ENCODE results near the gene THAP4. TPM values are rescaled to one million over a fixed set of nuclear protein-coding genes. Genes with fewer than 3 reads are reported as not detected.
"Not testable (repeated sequence)": the region's sequence is repeated elsewhere in the genome, so short reads cannot be mapped to it uniquely, and the experiment has no call there.

Gene THAP4
- total RNA-seq, 1 experiment from 2014 or later = 33.5 TPM

DNA sequence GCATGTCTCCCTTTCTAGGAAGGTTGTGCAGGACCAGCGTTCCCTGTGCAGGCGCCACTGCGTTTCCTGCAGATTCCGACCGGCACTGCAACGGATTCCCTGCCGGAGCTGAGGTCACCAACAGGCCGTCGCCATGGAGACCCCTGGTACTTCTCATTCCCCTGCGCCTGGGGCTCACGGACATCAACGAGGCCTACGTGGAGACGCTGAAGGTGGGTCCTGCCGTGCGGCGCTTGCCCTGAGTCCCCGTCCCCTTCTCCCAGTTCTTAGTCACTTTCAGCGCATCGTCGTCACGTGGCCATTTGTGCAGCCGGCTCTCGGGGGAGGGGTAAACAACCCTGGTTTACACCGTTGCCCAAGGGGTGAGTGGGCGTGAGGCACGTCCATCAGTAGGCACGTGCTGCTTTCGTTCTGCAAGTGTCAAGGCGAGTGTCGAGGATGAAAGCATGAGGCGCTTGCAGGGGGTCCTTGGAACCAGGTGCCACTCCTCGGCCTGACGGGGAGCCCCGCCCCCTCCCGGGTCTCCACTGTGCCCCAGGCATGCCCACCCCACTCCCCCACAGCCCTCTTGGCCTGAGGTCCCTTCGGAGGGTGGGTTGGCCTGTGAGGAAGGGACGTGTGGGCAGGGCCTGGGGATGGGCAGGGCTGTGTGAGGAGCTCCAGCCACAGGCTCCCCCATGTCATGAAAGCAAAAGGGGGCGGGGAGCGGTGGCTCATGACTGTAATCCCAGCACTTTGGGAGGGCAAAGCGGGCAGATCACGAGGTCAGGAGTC lies 29.9 kb upstream of the THAP4 start:
- no peak for DNase-seq (ENCODE audit: low read depth)

DNA sequence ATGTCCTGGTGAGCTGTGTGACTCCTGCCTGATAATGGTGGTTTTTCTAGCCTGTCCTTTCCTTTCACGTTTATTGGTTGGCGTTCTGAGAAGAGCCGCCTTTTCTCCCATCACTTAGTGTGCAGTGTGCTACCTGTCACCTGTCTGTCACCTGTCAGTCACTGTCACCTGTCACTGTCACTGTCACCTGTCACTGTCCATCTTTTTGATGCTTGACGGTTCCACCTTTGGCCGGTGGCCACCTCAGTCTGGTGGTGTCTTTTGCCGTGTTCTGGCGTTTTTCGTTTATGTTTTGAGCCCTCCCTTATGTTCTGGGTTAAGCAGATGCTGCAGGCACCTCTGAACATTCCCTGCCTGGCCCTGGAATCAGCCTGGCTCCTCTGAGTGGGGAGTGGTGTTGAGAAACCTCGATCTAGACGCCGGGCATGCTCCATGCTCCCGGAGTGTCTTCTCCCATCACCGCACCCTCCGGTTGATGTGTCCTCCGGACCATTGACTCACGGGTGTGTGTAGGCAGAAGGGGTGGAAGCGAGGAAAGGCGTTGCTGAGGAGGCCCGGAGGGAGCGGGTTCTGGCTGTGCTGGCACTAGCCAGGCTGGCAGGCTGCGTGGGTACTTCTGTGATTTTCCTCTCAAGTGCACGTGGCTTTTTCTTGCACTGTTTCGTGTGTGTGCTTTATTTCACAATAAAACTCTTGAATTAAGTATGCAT lies 28.9 kb upstream of the THAP4 start:
- DNase-seq (ENCODE audit: low read depth) = no peak

DNA sequence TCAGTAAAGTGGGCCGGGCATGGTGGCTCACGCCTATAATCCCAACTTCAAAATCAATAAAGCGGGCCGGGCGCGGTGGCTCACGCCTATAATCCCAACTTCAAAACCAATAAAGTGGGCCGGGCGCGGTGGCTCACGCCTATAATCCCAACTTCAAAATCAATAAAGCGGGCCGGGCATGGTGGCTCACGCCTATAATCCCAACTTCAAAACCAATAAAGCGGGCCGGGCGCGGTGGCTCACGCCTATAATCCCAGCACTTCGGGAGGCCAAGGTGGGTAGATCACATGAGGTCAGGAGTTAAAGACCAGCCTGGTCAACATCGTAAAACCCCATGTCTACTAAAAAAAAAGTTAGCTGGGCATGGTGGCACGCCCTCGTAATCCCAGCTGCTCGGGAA lies 25.8 kb upstream of the THAP4 start:
- DNase-seq (ENCODE audit: low read depth) = not testable (repeated sequence)

DNA sequence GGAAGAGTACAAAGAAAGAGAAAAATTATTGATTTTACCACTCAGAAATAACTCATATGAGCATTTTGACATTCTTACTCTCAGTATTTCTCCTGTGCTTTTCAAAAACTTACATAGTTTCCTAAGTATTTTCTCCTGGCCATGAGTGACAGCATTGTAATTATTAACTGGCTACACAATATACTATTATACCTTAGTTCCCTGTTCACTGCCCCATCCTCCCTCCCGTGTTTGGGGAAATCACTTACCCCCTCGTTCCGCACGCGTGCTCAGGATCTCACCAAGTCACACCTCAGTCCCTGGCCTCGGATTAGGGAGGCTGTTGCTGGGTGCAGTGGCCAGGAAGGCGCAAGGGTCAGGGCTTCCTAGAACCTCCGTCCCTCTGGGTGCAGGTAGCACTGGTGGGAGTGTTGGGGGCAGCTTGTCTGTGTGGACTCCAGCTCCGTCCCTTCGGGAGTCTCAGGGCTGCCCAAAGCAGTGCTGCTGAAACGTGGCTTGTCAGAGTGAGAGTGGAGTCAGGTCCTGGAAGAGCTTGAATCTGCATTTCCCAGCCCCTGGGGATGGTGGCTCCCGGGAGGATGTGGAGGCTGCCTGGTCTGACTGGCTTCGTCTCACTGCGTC lies 23.7 kb upstream of the THAP4 start:
- DNase-seq (ENCODE audit: low read depth) = no peak

DNA sequence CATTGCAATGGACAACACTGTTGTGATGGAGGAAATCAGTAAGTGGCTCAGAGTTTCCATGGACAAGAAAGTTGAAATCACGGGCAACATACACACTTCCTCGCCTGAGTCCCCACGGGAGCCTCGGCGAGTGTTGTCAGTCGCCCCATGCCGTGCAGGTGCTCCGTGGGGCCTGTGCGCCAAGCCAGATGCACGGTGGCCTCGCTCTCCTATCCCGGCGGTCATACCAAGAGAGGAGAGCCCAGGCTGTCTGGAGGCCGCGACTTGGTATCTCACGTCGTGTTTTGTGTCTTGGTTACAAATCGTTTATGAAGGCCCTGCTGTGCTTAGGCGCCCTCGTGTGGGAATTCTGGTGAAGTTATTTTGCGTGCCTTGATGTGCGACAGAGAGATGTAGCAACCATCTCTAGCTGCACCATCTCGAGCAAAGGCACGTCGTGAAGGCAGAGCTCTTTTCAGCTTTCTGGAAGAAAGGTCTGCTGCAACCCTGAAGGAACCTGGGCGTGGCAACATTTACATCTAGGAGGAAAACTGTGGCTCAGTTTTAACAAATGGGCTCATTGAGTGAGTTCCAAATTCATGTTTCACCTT lies 22.3 kb upstream of the THAP4 start:
- DNase-seq (ENCODE audit: low read depth) = peak; percentile 67

DNA sequence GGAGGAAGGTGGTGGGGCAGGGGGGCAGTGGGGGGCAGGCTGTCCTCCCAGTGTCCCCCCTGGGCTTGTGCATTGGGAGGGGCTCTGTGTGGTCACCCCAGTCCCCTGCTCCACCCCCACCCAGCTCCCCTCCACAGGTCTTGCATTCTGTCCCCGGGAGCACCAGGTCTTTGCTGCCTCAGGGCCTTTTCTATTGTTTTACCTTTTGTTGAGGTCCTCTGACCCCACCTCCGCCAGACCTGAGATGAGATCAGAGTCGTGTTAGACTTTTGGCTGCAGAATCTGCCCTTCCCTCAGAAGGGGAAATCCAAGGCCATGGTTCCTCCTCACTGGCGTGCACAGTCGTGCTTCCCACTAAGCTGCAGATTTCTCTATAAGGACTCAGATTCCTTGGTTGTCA lies 21.3 kb upstream of the THAP4 start:
- DNase-seq (ENCODE audit: low read depth) = no peak

DNA sequence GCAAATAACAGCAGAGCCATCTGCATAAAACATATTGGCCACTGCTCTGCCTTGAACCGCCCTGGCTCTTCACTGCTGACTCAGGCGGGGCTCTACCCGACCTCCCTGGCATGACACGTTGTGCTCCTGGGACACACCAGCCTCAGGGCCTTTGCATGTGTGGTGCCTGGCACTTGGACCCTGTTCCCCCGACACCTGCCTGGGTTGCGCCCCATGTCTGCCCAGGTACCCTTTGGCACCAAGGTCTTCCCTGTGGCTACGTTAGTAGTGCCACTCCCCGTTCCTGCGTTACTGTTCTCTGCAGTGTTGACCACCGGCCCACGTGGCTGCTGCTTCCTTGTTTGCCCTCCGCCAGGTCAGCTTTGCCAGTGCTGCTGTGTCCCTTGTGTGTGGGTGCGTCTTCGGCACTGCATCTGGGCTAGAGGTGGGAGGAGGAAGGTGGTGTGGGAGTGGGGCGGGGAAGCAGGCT lies 20.9 kb upstream of the THAP4 start:
- no peak for DNase-seq (ENCODE audit: low read depth)

DNA sequence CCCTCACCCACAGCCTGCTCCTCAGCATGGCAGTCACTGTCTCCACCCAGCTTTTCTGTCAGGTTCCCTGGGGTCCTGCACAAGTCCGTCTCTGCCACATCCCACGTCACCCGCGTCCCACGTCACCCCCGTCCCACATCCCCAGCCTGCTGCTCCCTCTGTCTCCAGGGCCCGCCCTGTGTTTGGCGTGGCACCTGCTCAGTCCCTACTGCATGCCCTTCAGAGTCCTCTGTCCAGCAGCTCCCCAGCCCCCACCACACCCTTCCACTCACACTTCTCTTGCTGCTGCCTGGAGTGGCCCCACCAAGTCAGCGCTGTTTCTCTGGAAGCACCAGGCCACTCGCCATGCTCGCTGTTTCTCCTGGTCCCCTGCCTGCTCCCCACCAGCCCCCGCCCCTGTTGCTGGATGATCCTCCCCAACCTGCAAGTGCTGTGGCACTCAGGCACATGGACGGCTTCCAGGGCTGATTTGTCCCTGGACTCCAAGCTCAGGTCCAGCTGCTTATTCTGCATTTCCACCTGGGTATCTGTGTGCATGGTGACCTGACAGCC lies 19.3 kb upstream of the THAP4 start:
- DNase-seq (ENCODE audit: low read depth) = no peak

DNA sequence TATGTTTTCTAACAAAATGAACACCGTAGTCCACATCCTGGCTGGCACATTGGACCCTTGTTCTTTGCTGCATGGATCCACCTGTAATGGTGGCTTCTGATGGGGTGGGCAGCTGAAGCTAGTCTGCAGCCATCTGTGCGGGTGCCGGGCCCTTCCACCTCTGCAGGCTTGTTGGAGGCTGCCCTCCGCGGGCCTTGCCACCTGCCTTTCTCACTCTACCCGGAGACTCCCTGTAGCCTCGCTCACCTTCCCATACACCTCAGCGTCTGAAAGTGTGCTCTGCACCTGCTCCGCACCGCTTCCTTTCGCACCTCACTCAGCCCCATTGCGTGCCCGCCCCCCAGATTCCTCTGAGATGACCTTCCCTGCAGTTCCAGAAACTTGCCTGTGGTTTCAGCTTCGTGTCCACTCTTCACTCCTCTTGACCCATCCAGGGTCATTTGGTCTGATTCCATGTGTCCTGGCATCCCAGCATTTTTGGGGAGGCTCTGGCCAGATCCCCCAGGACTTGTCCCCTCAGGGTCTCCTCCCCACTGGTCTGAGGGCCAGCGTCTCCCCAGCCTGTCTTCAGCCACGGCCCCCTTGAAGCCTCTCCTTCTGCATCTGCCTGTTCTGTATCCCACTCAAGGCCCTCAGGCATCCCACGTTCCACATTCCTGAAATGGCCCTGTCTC lies 18.7 kb upstream of the THAP4 start:
- DNase-seq (ENCODE audit: low read depth) = no peak

DNA sequence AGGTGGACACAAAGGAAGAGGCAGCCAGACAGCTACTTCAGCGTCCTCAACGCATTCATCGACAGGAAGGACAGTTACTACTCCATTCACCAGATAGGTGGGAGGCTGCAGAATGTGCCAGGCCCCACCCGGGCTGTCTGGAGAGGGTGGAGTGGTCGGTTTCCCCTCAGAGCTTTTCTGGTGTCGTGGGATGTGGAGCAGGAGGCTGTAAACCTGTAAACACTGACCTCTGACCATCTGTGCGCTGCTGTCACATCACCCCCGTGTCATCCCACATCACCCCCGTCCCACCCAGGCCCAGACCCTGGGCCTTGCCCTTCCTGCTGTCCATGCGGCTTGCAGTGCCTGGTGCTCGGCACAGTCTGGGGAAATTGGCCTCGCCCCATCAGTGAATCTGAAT lies 17.6 kb upstream of the THAP4 start:
- no peak for DNase-seq (ENCODE audit: low read depth)

DNA sequence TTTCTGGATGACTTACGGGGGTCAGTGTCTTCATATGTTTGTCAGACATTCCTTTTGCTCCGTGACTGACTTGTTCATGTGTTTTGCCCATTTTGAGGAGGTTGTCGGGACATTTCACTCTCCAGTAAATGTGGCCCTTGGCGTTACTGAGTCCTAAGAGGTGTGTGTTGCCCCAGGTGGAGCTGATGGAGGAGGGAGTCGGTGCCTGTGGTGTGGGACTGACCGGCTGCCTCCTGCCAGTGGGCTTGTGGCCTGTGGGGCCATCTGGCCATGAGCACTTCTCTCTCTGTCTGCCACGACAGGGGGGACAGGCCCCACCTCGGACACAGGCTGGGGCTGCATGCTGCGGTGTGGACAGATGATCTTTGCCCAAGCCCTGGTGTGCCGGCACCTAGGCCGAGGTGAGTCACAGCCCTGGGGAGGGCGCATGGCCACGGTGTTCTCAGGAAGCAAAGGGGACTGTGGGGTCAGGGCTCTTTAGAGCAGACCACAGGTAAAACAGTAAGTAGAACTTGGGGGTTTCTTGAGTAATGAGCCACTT lies 16.3 kb upstream of the THAP4 start:
- DNase-seq (ENCODE audit: low read depth) = no peak

DNA sequence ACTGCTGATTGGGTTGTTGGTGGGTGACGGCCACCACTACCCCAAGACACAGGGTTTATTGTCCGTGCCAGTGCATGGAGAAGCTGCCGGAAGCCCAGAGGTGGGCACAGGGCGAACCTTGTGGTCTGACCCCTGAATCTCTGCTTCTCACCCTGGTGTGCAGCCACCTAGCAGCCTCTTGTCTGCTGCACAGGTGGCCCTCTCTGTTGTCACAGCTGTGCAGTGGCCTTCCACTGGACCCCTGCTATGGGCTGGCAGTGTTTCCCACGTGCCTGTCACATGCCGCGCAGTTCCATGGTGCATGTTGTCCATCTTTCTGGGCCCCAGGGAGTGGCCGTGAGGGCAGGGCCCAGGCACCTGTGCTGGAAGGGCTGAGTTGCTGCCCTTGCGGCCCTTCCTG lies 15.8 kb upstream of the THAP4 start:
- DNase-seq (ENCODE audit: low read depth) = no peak

DNA sequence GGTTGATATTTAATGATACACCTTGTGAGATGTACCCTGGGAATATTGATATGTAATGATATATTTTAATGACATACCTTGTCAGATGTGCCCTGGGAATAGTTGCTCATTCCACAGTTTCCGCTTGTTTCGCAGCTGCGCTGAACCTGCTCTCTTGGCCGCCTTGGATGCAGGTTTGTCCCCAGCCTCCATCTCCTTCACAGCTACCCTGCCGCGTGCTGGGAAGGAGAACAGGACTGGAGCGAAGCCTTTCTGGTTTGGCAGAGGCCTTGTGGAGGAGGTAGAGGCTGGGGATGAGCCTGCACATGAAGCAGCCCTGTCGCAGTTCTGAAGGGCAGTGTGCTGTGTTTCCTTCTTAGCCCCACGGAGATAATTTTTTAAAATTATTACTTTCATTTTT lies 15.2 kb upstream of the THAP4 start:
- DNase-seq (ENCODE audit: low read depth) = no peak

DNA sequence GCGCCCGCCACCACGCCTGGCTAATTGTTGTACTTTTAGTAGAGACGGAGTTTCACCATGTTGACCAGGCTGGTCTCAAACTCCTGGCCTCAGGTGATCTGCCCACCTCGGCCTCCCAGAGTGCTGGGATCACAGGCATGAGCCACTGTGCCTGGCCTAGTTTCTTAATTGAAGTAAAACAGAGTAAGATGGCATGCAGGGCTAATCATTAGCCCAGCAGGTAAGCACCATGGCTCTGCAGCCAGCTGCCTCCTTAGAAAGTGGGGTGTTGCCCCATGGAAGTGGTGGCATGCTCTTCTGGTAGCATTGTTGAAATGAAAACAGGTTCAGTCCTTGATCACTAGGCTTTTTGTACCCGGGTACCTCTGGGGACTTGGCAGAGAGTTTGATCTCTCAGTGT lies 13.0 kb upstream of the THAP4 start:
- no peak for DNase-seq (ENCODE audit: low read depth)

DNA sequence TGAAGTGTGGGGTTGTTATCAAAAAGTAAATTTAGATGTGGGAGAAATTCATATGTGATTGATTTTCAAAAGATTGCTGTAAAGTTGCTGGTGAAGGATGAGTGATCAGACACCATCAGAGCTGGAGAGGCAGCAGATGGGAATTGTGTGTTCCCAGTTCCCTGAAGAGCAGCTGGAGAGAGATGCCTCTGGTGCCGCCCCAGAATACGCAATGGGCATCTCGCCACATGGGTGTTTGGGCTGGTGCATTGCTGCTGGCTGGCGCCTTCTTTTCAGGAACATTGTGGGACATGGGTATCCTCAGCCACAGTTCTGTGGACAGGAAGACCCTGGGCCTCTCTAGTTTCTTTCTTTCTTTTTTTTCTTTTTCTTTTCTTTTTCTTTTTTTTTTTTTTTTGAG lies 12.4 kb upstream of the THAP4 start:
- no peak for DNase-seq (ENCODE audit: low read depth)

DNA sequence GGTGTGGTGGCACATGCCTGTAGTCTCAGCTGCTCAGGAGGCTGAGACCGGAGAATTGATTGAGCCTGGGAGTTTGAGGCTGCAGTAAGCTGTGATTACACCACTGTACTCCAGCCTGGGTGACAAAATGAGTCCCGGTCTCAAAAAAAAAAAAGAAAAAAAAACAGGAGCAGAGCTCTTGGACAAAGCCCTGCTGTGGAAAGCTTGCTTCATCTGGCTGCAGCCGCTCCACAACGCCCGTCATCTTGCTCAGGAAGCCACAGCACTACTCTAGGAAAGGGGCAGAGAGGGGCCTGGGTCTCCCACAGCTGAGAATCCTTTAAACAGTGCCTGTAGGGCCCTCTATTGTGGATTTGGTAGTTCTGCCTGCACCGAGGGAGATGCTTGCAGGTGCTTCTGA lies 11.5 kb upstream of the THAP4 start:
- no peak for DNase-seq (ENCODE audit: low read depth)

DNA sequence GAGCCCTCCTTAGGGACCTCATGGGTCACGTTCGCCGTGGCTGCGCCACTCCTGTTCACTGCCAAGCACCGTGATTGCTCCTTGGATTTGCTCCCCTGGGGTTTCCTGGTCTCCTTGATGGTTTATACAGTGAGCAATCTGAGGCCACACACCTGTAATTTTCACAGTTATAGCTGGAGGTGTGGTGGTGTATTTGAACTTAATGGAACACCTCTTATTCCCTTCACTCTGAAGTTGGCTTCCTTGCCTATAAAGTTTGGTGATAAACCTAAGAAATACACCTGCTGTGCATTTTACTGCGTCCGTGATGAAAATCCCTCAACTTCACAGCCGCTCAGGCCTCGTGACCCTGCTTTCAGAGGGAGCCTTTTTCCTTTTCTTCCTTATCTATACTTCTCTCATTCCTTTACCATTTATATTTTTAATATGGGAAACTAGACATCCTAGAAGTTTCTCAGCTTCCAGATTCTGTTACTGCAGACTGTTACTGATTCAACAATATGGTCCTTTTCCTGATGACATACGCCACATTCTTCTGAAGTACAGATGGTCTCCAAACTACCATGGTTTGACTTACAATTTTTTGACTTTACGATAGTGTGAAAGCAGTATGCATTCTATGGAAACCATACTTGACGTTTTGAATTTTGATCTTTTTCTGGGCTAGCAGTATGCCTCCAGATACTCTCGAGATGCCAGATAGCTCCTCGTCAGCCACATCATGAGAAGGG lies 9.1 kb upstream of the THAP4 start:
- no peak for DNase-seq (ENCODE audit: low read depth)

DNA sequence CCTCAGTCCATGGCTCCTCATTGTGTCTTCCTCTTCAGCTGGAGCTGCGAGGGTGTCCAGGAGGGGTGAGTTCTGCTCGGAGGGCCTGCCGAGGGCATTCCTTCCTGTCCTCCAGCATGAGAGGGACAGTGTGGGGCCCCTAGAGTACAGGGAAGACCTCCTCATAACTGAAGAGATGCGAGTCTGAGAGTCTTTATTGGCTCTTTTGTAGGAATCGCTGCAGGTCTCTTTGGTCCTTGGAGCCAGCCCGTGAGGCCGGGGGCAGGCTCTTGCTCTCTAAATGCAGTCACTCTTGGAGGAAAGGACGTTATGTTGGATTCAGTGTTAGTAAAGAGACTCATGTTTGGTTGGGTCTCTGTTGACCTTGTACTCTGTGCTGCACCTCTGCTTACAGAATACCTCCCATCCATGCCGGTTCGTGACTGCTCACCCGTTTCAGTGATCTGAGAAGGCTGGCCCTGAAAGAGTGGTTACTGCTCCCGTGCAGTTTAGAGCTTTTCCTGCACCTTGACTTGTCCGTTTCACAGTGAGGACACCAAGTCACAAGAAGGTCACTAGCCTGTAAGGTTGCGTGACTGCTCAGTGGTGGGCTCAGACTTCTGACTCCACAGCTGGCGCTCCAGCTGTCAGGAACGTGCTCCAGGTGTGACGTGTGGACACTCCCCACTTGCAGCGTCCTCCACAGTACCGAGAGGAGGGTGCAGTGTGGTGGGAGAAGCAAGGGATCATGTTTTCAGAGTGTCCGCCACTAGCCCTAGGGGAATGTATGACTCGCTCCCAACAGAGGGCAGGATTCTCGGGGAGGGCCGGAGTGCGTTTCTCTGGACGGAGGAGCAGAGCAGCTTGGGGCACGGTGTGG lies 8.3 kb upstream of the THAP4 start:
- no peak for DNase-seq (ENCODE audit: low read depth)

DNA sequence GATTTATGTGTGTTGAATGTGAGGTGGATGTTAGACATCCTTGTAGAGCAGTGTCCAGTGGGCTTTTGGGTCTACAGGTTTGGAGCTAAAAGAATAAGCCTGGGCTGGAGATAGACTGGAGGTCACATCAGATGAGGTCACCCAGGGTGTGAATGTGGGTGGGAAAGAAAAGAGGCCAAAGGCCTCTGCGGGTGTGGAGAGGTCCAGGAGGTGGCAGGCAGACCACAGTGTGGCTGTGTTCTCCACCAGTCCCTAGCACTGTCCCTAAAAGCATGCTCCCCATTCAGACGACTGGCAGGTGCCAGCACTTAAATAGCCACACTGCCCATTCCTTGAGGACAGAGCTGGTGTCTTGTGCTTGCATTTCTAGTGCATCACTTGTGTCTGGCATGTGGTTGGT lies 4.7 kb upstream of the THAP4 start:
- no peak for DNase-seq (ENCODE audit: low read depth)

All from RPMI7951 (cell line).